ENCODE data around the gene MND1.
"Not testable (repeated sequence)": the region's sequence is repeated elsewhere in the genome, so short reads cannot be mapped to it uniquely, and the experiment has no call there.

Gene MND1

GRCh38 chr4:153440475-153440874, 96.0 kb downstream of the MND1 start:
- DNase-seq (ENCODE audit: low spot score) = no peak

- DNase-seq (ENCODE audit: low spot score) = no peak
Observed at GRCh38 chr4:153447175-153447905, 102.9 kb downstream of the MND1 start.

- no peak for DNase-seq (ENCODE audit: low spot score)
Observed at GRCh38 chr4:153448003-153448731, 103.7 kb downstream of the MND1 start.

GRCh38 chr4:153449338-153449737, 104.8 kb downstream of the MND1 start:
- no peak for DNase-seq (ENCODE audit: low spot score)

- DNase-seq (ENCODE audit: low spot score) = peak; percentile 14
Observed at GRCh38 chr4:153450544-153450917, 106.0 kb downstream of the MND1 start.

- DNase-seq (ENCODE audit: low spot score) = not testable (repeated sequence)
Observed at GRCh38 chr4:153451145-153451544, 106.7 kb downstream of the MND1 start.

GRCh38 chr4:153451911-153452657, 107.6 kb downstream of the MND1 start:
- DNase-seq (ENCODE audit: low spot score) = no peak

GRCh38 chr4:153452658-153453378, 108.3 kb downstream of the MND1 start:
- DNase-seq (ENCODE audit: low spot score) = no peak

GRCh38 chr4:153453402-153453801, 108.9 kb downstream of the MND1 start:
- DNase-seq (ENCODE audit: low spot score) = no peak

- DNase-seq (ENCODE audit: low spot score) = no peak
Observed at GRCh38 chr4:153458969-153459368, 114.5 kb downstream of the MND1 start.

GRCh38 chr4:153461549-153461948, 117.1 kb downstream of the MND1 start:
- DNase-seq (ENCODE audit: low spot score) = not testable (repeated sequence)

GRCh38 chr4:153464068-153464467, 119.6 kb downstream of the MND1 start:
- DNase-seq (ENCODE audit: low spot score) = no peak

Data from CD4-positive, alpha-beta T cell treated with Interleukin-6 at 100 ng/mL for 8 hours (primary cell).